ENCODE results near the gene CYTH3. TPM values are rescaled to one million over a fixed set of nuclear protein-coding genes. Genes with fewer than 3 reads are reported as not detected.

Gene CYTH3
- total and polyA plus RNA-seq, 2 donors (not counting 3 experiments of a cell fraction or from before 2014, with no cell fraction given) = 8.6 to 11.2 TPM

GRCh38 chr7:6136475-6136874 is 135.9 kb downstream of the CYTH3 start:
- no peaks in the 10 kb centered on the region for H3K4me1 ChIP-seq (ENCODE audit: control insufficient read depth, extremely low read depth, insufficient read depth, low read length)
- no peak for FAIRE-seq
- H3K27me3 ChIP-seq (ENCODE audit: control insufficient read depth in 2 of 2, insufficient read depth in 2 of 2, low read length in 2 of 2) = no peaks in the 10 kb centered on the region
- peaks cover 5 to 16% of the 10 kb centered on the region in 2 experiments for H3K36me3 ChIP-seq (ENCODE audit: control insufficient read depth in 2 of 2, extremely low read depth in 1 of 2, insufficient read depth in 2 of 2, low read length in 2 of 2)
- TF ChIP-seq EZH2 (IDR thresholded peaks at IDR 0.05; ENCODE audit: borderline replicate concordance, low read depth, low read length, severe bottlenecking) (no peak), POLR2AphosphoS5 (IDR thresholded peaks at IDR 0.05; ENCODE audit: insufficient read depth, low read depth, low read length) (no peak), FOS (IDR thresholded peaks at IDR 0.05; ENCODE audit: borderline replicate concordance, insufficient read depth, low read length) (no peak), POLR2A (IDR thresholded peaks at IDR 0.05; ENCODE audit: low read depth, low read length) (no peak), CTCF (IDR thresholded peaks at IDR 0.05; ENCODE audit: extremely low read depth in 1 of 2, insufficient read depth in 1 of 2, low read depth in 1 of 2, low read length in 2 of 2) (no peak), MYC (IDR thresholded peaks at IDR 0.05; ENCODE audit: low read depth, low read length) (no peak), JUN (IDR thresholded peaks at IDR 0.05; ENCODE audit: borderline replicate concordance, insufficient read depth, insufficient read length, low read depth) (no peak), GATA2 (IDR thresholded peaks at IDR 0.05; ENCODE audit: insufficient read depth, insufficient read length, low read depth, low read length) (no peak)
- TF ChIP-seq, protein P1, sequence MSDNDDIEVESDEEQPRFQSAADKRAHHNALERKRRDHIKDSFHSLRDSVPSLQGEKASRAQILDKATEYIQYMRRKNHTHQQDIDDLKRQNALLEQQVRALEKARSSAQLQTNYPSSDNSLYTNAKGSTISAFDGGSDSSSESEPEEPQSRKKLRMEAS (IDR thresholded peaks at IDR 0.05; ENCODE audit: insufficient read depth, insufficient read length) = no peak
- no peak for DNase-seq (ENCODE audit: low read depth, low spot score)
- no peak overlapping the region for H3K4me2 ChIP-seq (ENCODE audit: insufficient read depth, low read length)
- H2AFZ ChIP-seq (ENCODE audit: low read depth, low read length) = no peak overlapping the region
- H3K9ac ChIP-seq (replicated peaks; ENCODE audit: extremely low read depth, insufficient read depth, low read length) = no peak overlapping the region
- no peak overlapping the region for H3K4me3 ChIP-seq (replicated peaks in 1 of 3; ENCODE audit: insufficient read depth in 1 of 3, low read depth in 1 of 3, low read length in 3 of 3)
- no TSS peak for BruUV-seq (replicated peaks)
- dilution Hi-C loops (cut with MboI; ENCODE audit: extremely low pct_ligation_motif_present, low sequenced_read_pairs) (no loop called here), intact Hi-C loops (cut with micrococcal nuclease) (no loop called here)
- POLR2A ChIA-PET = no interaction called here
- no peak overlapping the region for H3K27ac ChIP-seq (ENCODE audit: insufficient read depth, low read depth, low read length)
- no peaks in the 10 kb centered on the region for H3K9me1 ChIP-seq (replicated peaks; ENCODE audit: control insufficient read depth, extremely low read depth, insufficient read depth, low read length)
- H4K20me1 ChIP-seq (replicated peaks; ENCODE audit: control insufficient read depth, extremely low read depth, insufficient read depth, low read length) = no peaks in the 10 kb centered on the region
- CTCF ChIA-PET = interaction anchor here (1.2 kb wide), 1 partner anchor 10 kb away, joined by 3 read pairs; no protein-coding TSS in a partner anchor
- peaks cover 4% of the 10 kb centered on the region for H3K79me2 ChIP-seq (ENCODE audit: control insufficient read depth, insufficient read depth, low read length)
- no peaks in the 10 kb centered on the region for H3K9me3 ChIP-seq (replicated peaks; ENCODE audit: control insufficient read depth, insufficient read depth, low read length)

Measured in endothelial cell of umbilical vein (primary cell).